ENCODE measurements around the gene SNX11.
"Not testable (repeated sequence)": the region's sequence is repeated elsewhere in the genome, so short reads cannot be mapped to it uniquely, and the experiment has no call there.

Gene SNX11

DNA sequence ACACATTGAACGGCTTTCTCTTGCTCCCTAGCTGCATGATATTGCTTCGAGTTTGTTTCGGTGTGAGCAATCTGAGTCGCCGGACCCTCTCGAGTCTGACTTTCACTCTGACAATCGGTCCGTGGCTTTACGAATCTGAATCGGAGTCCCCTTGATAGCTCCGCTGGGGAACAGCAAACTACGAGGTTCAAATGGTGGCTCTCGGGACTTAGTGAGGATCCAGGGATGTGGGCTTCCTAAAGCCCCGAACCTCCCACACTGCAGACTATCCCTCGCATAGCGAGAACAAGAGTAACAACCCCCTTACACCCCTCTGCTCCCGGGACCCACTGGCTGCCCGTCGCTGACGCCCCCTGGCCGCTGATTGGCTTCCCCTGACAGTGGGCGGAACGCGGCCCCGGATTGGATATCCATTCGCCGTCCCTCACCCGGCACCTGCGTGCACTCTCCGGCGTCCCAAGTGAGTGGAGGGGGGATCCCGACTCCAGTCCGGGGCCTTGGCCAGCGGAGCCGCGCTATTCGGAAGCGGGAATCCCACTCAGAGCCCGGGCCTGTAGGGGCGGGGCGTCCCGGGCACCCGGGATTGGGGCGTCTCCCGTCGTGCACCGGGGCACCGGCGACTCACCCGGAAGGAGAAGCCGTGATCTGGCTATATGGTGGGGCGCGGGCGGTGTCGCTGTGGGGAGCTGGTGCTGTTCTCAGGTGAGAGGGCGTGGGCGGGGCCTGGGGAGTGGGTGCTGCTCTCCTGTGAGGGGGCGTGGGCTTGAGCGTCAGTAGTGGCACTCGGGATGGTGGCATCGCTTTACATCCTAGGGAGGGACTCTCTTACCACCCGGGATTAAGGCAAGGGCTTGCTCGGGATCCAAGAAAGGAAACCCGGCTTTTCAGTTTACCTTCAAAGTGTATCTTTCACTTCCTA, at the start of gene SNX11:
TSS of gene SNX11 (plus strand) at position 630 of the 919 bp plus-strand sequence. CDS start 4,278 bp downstream, outside the sequence.
- DNase-seq (ENCODE audit: low spot score) = peak; percentile 95

- DNase-seq (ENCODE audit: low spot score) = no peak
These were observed 49.0 kb upstream of the SNX11 start for GRCh38 chr17:48058393-48059124.

- no peak for DNase-seq (ENCODE audit: low spot score)
These were observed 48.4 kb upstream of the SNX11 start for GRCh38 chr17:48059125-48059668.

DNA sequence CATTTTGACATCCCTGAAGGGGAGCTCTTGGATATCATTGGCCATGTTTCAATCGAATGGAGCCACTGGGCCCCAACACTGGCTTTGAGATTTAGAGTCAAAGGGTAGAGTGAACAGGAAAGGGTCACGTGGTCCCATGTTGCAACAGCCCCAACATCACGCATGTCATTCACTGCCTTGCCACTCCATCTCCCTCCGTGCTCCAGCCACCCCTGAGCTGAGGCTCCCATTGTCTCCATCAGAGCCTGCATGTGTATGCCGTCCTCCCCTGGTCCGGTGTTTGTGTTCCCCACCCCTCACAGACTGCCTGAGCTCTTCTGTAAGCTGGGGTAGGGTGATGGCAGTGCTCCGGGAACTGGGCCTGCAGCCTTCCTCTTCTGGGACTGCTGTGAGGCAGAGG, 47.3 kb upstream of the SNX11 start:
- no peak for DNase-seq (ENCODE audit: low spot score)

- no peak for DNase-seq (ENCODE audit: low spot score)
These were observed 45.3 kb upstream of the SNX11 start for GRCh38 chr17:48062273-48062672.

GRCh38 chr17:48064638-48065037, 42.9 kb upstream of the SNX11 start:
- no peak for DNase-seq (ENCODE audit: low spot score)

DNA sequence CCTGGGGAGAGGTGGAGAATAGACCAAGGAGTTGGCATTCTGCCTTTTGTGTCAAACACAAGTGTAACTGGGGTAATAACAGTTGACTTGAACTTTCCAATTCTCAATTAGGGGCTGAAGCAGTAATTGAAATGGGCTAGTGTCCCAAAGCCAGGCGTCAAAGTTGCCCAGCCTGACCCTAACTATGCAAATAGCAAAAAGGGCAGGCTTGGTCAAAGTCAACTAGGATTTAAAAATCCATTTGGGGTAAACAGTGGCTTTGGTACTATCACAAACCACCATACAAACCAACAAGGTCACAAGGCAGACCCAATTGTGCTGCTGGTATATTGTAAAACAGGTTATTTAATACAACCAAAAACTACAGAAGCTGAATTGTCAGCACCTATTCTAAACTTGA, 41.4 kb upstream of the SNX11 start:
- DNase-seq (ENCODE audit: low spot score) = no peak

- DNase-seq (ENCODE audit: low spot score) = no peak
These were observed 40.9 kb upstream of the SNX11 start for GRCh38 chr17:48066656-48067055.

DNA sequence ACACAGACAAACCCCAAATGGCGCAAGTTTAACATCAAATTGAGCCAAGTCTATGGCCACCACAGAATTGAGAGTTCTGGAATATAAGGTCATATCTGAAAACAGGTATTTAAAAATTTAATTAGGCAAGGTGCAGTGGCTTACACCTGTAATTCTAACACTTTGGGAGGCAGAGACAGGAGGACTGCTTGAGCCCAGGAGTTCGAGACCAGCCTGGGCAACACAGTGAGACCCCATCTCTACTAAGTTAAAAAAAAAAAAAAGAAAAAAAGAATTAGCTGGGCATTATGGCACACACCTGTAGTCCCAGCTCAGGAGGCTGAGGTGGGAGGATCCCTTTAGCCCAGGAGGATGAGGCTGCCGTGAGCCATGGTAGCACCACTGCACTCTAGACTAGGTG, 40.3 kb upstream of the SNX11 start:
- DNase-seq (ENCODE audit: low spot score) = no peak

- not testable (repeated sequence) for DNase-seq (ENCODE audit: low spot score)
These were observed 39.8 kb upstream of the SNX11 start for GRCh38 chr17:48067808-48068207.

DNA sequence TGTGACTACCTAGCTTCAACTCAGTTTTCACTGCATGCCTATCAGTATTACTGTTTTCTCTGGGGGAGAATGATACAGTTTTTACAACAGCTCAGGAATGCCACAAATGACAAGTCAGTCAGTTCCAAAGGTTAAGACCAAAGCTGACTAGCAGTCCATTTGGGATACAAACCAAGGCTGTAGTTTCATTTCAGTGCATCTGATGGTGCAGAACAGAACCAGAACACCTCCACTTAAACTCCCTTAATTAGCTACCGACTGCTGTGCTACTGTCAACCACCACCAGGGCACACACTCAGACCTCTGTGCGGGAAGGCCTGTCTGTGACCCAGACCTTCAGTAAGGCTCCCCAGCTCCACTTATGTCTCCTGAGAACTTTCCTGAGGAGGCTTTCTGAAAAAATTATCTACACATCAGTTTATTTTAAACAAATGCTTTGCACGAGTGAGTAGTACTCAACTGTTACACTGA, 39.0 kb upstream of the SNX11 start:
- no peak for DNase-seq (ENCODE audit: low spot score)

DNA sequence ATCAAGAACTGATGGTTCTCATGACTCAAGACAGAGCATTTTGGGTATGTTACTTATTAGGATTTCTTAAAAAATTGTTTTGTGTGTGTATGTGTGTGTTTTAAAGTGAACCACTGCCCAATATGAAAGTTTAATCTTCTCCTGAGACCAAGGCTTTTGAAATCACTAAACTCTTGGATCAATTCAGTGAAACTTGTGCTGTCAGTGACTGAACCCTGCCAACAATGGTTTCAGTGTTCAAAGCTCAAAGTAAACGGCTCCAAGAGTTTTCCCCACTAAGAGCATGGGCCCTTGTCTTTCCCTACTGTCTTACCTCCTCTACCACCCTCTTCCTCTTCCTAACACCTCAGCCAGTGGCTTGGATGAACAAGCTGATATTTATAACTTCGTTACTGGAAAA, 37.4 kb upstream of the SNX11 start:
- DNase-seq (ENCODE audit: low spot score) = no peak

DNA sequence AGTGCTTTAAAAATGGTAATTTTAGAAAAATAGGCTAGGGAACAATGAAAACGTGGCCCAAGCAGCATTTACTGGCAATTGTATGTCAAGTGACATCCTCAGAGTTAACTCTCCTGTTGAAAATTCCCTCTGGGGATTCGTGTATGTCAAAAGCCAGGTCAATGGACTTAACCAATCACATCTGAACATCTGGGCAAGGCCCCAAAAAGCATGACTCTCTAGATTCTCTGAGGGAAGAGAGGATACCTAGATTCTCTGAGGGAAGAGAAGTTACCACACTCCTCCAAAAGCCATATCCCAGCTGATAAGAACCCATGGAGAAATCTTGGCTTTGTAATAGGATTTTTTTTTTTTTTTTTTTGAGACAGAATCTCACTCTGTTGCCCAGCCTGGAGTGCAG, 35.9 kb upstream of the SNX11 start:
- no peak for DNase-seq (ENCODE audit: low spot score)

DNA sequence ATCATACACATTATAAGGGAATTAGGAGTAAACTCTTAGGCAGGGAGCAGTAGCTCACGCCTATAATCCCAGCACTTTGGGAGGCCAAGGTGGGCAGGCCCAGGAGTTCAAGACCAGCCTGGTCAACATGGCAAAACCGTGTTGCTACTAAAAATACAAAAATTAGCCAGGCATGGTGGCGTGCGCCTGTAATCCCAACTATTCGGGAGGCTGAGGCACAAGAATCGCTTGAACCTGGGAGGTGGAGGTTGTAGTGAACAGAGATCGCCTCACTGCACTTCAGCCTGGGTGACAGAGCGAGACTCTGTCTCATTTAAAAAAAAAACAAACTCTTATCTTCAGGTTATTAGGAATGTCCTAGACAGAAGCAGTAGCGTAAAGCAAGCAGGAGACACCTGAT, 34.8 kb upstream of the SNX11 start:
- DNase-seq (ENCODE audit: low spot score) = not testable (repeated sequence)

GRCh38 chr17:48073566-48074094, 33.9 kb upstream of the SNX11 start:
- DNase-seq (ENCODE audit: low spot score) = not testable (repeated sequence)

DNA sequence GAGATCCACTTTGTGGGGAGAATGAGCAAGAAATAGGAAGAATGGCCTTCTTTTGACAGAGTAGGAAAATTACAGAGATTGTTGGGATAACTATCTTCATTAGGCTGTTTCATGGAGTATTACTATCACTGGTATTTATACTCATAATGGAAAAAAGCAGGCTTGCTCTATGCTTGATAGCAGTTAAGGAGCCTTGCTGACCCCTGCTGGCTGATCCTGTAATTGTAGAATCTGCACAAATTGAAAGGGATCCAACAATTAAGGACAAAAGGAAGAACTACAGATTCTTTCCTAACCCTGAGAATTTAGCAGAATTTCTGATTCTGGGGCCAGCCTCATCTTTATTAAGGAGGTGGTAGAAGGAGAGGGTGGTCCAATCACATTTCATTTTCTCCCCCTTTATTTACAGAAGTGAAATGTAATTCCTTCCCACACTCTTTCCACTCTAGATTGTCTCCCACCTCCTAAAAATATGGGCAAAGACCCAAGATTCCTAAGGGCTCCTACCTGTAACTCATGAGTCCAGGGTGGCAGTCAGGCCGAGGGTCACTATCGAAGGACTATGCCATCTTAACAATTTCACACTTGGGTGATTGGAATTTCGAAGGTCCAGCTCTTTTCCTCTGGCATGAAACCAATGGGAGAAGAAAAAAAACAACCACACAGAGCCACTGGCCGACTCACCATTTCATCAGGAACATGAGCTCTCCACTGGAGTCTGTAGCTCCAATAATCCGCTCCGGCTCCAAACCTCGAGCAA, 33.1 kb upstream of the SNX11 start:
- DNase-seq (ENCODE audit: low spot score) = no peak

DNA sequence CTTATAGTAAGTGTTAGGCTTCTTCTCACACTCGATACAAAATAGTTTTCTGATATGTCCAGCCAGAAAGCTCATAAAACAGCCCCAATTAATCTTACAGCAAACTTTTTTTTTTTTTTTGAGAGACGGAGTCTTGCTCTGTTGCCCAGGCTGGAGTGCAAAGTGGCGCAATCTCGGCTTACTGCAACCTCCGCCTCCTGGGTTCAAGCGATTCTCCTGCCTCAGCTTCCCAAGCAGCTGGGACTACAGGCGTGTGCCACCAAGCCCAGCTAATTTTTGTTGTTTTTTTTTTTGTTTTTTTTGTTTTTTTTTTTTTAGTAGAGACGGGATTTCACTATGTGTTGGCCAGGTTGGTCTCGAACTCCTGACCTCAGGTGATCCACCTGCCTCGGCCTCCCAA, 30.4 kb upstream of the SNX11 start:
- DNase-seq (ENCODE audit: low spot score) = not testable (repeated sequence)

GRCh38 chr17:48081858-48082257, 25.7 kb upstream of the SNX11 start:
- no peak for DNase-seq (ENCODE audit: low spot score)

DNA sequence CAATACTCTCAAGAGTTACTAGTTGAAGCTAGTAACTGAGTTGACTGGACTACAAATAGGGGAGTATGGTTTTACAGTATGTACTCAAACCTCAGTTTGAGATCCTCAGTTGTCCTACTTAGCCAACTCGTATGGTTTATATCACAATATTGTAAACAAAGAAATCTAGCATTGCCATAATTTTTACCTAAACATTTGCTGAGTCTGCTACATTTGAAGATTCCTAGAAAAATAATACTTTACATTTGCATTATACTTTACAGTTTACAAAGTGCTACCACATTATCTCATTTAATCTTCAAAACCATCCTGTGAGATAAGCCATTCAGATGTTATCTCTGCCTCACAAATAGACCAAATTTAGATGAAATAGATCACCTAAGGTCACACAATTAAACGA, 22.6 kb upstream of the SNX11 start:
- DNase-seq (ENCODE audit: low spot score) = no peak

DNA sequence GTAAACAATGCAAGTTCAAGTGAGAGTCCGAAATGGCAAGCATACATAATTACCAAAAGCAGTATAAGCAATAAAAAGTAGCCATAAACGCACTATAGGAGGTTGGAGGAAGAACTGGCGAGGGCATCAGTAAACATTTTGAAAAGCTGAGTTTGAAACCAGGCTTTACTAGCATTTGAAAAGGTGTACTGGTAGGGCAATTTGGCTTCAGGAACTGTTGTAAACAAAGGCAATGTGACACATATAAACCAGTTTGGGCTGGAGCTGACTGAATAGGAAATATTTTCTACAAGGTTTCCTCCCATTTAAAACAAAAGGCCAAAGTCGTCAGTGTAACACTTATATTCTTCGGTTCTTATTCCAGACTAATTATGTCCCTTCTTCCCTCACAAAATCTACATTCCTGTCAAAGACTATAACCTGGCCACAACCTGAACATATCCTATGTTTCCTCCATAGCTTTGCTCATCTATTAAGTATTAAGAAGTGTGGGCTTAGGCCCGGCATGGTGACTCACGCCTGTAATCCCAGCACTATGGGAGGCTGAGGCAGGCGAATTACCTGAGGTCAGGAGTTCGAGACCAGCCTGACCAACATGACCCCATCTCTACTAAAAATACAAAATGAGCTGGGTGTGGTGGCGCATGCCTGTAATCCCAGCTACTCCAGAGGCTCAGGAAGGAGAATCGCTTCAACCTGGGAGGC, 14.1 kb upstream of the SNX11 start:
- DNase-seq (ENCODE audit: low spot score) = no peak

DNA sequence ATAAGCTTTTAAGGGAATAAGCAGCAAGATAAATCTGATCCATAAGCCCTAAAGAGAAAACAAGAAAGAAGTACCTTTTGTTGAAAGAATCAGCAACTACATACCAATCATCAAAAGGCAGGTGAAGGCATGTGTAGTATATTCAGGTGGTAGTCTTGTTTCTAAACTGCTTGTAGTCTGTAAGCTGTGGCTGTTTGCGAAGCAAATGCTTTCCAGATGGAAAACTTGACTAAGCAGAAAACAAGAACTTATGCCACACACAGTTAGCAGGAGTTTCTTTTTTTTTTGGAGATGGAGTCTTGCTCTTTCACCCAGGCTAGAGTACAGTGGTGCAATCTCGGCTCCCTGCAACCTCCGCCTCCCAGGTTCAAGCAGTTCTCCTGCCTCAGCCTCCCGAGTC, 12.0 kb upstream of the SNX11 start:
- no peak for DNase-seq (ENCODE audit: low spot score)
